Glutamatergic neuron (in vitro differentiated cells): ENCODE data around the gene IST1. TPM values are rescaled to one million over a fixed set of nuclear protein-coding genes. Genes with fewer than 3 reads are reported as not detected.

Experiments used
- DNase-seq: peaks from one replicate; pipeline ENCODE4 v3.0.0; 2022
- H3K27ac Mint-ChIP-seq: one replicate; pipeline ENCODE4 v1.8.0; 2020; ENCODE audit warnings: mild to moderate bottlenecking, mixed read lengths, inconsistent platforms; ENCODE audit not compliant: unreplicated experiment
- H3K27me3 Mint-ChIP-seq: one replicate; pipeline ENCODE4 v1.8.0; 2020; ENCODE audit warnings: mild to moderate bottlenecking, moderate library complexity, mixed read lengths, inconsistent platforms; ENCODE audit not compliant: unreplicated experiment
- H3K36me3 Mint-ChIP-seq: one replicate; pipeline ENCODE4 v1.8.0; 2020; ENCODE audit warnings: mild to moderate bottlenecking, mixed read lengths, inconsistent platforms; ENCODE audit not compliant: unreplicated experiment
- H3K4me1 Mint-ChIP-seq: one replicate; pipeline ENCODE4 v1.8.0; 2020; ENCODE audit warnings: mild to moderate bottlenecking, low read depth, mixed read lengths, inconsistent platforms; ENCODE audit not compliant: unreplicated experiment
- H3K4me3 Mint-ChIP-seq: one replicate; pipeline ENCODE4 v1.8.0; 2020; ENCODE audit warnings: mild to moderate bottlenecking, mixed read lengths, inconsistent platforms; ENCODE audit not compliant: unreplicated experiment
- H3K9me3 Mint-ChIP-seq: one replicate; pipeline ENCODE4 v1.8.0; 2020; ENCODE audit warnings: mild to moderate bottlenecking, moderate library complexity, mixed read lengths, inconsistent platforms; ENCODE audit not compliant: unreplicated experiment
- CTCF ChIP-seq: fragments of 200-600 bp; sonication (generic); IDR thresholded peaks from one replicate; pipeline ENCODE4 v1.5.0; 2021; ENCODE audit not compliant: partially characterized antibody, unreplicated experiment
- total RNA-seq: library from RNA; stranded (reverse); fragmentation: NEBNext Ultra II Directional; extraction: Animal tissue kit (Norgen Biotek cat#: 25700); gene quantifications from one replicate; pipeline ENCODE4 v1.2.1, GENCODE V29; 2021; ENCODE audit not compliant: unreplicated experiment

IST1 gene
- total RNA-seq, 1 donor from 2014 or later = 271 TPM

DNA sequence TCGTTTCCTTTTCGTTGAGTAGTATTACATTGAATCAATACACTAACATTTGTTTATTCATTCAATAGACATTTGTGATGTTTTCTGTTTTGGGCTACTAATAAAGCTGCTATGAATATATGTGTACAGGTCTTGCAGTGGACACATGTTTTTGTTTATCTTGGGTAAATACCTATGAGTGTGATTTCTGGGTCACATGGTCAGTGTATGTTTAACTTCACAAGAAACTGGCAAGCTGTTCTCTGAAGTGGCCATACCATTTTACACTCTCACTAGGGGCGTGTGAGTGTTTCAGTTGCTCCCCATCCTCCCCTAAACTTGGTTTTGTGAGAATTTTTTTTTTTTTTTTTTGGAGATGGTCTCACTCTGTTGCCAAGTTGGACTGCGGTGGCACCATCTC, 69.9 kb downstream of the IST1 start:
- Mint-ChIP-seq H3K36me3 (no peaks in the 10 kb centered on the region), H3K4me1 (peaks cover 3% of the 10 kb centered on the region), H3K4me3 (no peak overlapping the region), H3K27me3 (peaks cover 2% of the 10 kb centered on the region), H3K9me3 (no peaks in the 10 kb centered on the region), H3K27ac (no peak overlapping the region)
- DNase-seq = no peak
- no peak for TF ChIP-seq CTCF

DNA sequence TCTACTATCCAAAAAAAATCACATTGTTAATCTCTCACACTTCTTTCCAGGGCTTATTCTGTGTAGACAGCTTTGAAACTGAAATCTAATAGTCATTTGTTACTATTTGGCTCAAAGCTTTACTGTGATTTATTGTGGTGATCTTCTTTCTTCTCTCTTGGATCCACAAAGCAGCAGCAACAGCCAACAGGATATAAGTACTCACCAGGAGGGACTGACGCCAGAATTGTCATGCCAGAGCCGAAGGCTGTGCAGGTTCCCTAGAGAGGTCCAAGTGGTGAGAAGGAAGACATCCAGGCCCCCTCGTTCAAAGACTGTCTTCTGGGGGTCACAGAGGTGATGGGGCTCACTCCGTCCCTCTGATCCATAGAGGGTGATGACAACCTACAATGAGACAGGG, 71.6 kb downstream of the IST1 start:
- TF ChIP-seq CTCF = no peak
- no peaks in the 10 kb centered on the region for H3K9me3 Mint-ChIP-seq
- no peaks in the 10 kb centered on the region for H3K36me3 Mint-ChIP-seq
- DNase-seq = no peak
- H3K27me3 Mint-ChIP-seq = peaks cover 2% of the 10 kb centered on the region
- H3K4me3 Mint-ChIP-seq = no peak overlapping the region
- H3K4me1 Mint-ChIP-seq = peaks cover 2% of the 10 kb centered on the region
- no peak overlapping the region for H3K27ac Mint-ChIP-seq

- Mint-ChIP-seq H3K27ac (no peak overlapping the region), H3K4me1 (peaks cover 2% of the 10 kb centered on the region), H3K9me3 (no peaks in the 10 kb centered on the region), H3K27me3 (peaks cover 2% of the 10 kb centered on the region), H3K4me3 (no peak overlapping the region), H3K36me3 (no peaks in the 10 kb centered on the region)
- TF ChIP-seq CTCF = no peak
- DNase-seq = no peak
These were observed 74.0 kb downstream of the IST1 start for GRCh38 chr16:71969353-71969752.

DNA sequence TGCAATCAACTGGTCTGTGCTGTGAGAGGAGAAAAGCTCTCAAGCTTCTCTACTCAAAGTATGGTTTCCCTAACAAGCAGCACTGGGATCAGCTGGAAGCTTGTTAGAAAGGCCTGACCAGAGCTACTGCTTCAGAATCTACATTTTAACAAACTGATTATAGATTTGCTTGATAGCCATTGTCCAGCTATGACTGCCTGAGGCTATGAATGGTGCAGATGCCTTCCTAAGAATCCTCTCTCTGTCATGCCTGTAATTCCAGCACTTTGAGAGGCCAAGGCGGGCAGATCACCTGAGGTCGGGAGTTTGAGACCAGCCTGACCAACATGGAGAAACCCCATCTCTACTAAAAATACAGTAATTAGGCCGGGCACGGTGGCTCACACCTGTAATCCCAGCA, 76.2 kb downstream of the IST1 start:
- Mint-ChIP-seq H3K36me3 (no peaks in the 10 kb centered on the region), H3K27me3 (no peaks in the 10 kb centered on the region), H3K9me3 (no peaks in the 10 kb centered on the region), H3K4me3 (no peak overlapping the region), H3K4me1 (no peaks in the 10 kb centered on the region), H3K27ac (no peak overlapping the region)
- DNase-seq = no peak
- no peak for TF ChIP-seq CTCF

DNA sequence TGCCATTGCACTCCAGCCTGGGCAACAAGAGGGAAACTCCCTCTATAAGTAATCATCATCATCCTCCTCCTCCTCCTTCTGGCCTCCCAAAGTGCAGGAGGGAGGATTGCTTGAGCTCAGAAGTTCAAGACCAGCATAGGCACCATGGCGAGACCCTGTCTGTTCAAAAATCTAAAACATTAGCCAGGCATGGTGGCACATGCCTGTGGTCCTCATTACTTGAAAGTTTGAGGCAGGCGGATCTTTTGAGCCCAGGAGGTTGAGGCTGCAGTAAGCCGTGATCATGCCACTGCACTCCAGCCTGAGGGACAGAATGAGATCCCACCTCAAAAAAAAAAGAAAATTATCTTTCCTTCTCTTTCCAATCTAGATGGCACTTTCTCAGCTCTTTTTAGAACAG, 77.0 kb downstream of the IST1 start:
- Mint-ChIP-seq H3K4me3 (no peak overlapping the region), H3K36me3 (no peaks in the 10 kb centered on the region), H3K27ac (no peak overlapping the region), H3K4me1 (no peaks in the 10 kb centered on the region), H3K9me3 (no peaks in the 10 kb centered on the region), H3K27me3 (no peaks in the 10 kb centered on the region)
- no peak for DNase-seq
- TF ChIP-seq CTCF = no peak
